GM19238 (cell line): ENCODE results near the gene NRG2.

ENCODE experiments used
- DNase-seq: peaks from one replicate; pipeline ENCODE4 v3.0.0; 2011; ENCODE audit warnings: low spot score; ENCODE audit not compliant: insufficient read length

NRG2 gene

GRCh38 chr5:139797335-139797734 is 245.8 kb downstream of the NRG2 start:
- DNase-seq: no peak
